DMS114 treated with DMSO at 0.1 percent for 48 hours (cell line): ENCODE data around the gene ANKRD18B.
"Not testable (repeated sequence)": the region's sequence is repeated elsewhere in the genome, so short reads cannot be mapped to it uniquely, and the experiment has no call there.

Experiments used
- DNase-seq: peaks from one replicate; lab custom pipeline; 2025; ENCODE audit not compliant: unreplicated experiment; lab: John Stamatoyannopoulos, UW

The ANKRD18B gene

DNA sequence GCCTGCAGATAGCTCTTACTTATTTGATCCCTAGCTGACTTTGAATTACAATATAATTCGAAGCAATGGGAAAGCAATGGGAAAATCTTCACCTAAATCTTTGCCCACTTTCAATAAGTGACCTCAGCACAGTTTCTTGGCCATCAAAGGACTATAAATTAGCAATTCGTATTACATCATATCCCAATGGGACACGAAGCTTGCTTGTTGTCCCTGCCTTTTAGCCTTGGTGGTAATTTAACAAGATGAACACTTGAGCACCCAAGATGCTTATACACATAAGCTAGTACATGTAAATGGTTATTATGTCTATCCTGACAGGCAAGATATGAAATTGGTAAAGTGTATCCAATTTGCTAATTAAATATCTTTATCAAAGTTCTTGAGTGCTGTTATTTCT lies 9.9 kb downstream of the ANKRD18B start:
- DNase-seq, result not testable (repeated sequence)

DNA sequence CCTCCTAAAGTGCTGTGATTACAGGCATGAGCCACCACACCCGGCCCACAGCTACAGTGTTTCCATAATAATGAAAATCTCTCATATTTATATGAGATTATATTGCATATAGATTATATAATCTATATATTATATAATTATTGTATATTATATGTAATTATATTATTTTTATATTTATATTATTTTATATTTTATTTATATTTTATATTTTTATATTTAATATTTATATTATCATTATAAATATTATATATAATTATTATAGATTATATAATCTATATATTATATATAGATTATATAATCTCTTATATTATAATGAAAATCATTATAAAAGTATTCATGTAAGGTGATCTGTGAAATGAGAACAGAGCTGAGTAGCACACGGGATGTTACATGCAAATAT lies 11.5 kb downstream of the ANKRD18B start:
- no peak for DNase-seq

GRCh38 chr9:33543463-33543862 lies 19.4 kb downstream of the ANKRD18B start:
- not testable (repeated sequence) for DNase-seq

DNA sequence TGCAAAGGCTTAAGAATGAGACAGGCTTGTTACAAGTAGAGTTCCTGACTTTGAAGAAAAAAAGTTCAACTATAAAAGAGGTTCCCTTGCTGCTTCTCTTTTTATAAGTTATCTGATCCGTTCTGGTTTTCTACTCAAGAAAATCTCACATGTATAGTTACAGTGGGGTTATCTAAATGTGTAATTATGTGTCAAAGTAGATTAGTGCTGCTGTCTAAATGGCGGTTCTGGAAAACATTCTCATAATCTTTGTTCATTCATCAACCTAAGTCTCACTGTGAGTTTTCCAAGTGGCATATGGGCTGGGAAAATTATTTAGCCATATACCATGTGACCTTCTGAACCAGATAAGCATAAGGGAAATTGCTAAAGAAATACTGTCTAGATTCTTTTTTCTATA lies 21.7 kb downstream of the ANKRD18B start:
- not testable (repeated sequence) for DNase-seq

DNA sequence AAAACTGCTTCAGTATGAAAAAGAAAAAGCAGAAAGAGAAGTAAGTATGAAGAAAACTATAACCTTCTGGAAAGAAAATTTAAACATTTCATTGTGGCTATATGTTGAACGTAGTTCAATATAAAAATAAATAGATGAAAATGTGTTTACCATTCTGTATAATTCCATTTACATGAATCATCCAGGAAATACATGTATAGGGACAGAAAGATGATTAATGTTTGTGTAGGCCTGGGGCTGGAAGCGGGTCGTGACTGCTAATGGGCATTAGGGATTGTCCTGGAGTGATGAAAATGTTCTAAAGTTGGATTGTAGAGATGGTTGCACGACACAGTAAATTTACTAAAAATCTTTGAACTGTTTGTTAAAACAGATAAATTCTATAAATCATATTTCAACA lies 24.8 kb downstream of the ANKRD18B start:
- not testable (repeated sequence) for DNase-seq

DNA sequence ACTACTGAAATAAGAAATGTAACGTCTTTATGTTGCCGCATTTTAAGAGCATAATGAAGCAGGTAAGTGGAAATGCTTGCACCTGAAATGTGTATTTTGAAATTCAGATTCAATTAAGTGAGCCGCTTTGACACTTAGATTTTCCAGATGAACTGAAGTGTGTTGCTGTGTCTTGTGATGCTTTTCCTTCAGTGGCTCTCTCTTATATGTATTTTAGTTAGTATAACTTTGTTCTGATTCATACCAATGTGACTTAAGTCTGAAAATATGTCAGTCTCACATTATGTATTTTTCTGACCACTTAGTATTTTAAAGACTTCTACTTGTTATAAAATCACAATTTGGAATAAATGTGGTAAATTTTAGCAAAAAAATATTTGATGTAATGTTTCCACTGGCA lies 25.4 kb downstream of the ANKRD18B start:
- not testable (repeated sequence) for DNase-seq

GRCh38 chr9:33551183-33551582 lies 27.1 kb downstream of the ANKRD18B start:
- not testable (repeated sequence) for DNase-seq

GRCh38 chr9:33552315-33552725 lies 28.3 kb downstream of the ANKRD18B start:
- DNase-seq, result not testable (repeated sequence)

GRCh38 chr9:33560217-33560616 lies 36.2 kb downstream of the ANKRD18B start:
- not testable (repeated sequence) for DNase-seq

- DNase-seq, result not testable (repeated sequence)
Measured at GRCh38 chr9:33562196-33562595, 38.1 kb downstream of the ANKRD18B start.

- DNase-seq, result not testable (repeated sequence)
Measured at GRCh38 chr9:33567776-33568175, 43.7 kb downstream of the ANKRD18B start.

- DNase-seq, result not testable (repeated sequence)
Measured at GRCh38 chr9:33577786-33578185, 53.7 kb downstream of the ANKRD18B start.

DNA sequence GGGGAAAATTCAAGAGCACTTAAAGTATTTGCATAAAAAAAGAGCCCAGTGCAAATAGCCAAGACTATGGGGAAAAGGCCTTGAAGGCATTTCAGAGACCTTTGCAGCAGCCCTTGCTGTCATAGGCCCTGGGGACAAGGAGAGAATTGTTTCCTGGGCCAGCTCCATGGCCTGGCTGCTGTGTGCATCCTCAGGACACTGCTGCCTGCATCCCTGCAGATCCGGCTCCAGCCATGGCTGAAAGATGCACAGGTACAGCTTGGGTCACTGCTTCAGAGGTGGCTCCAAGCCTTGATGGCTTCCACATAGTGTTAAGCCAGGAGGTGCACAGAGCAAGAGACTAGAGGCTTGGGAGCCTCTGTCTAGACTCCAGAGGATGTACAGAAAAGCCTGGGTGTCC lies 55.9 kb downstream of the ANKRD18B start:
- DNase-seq, result not testable (repeated sequence)

GRCh38 chr9:33582686-33583085 lies 58.6 kb downstream of the ANKRD18B start:
- not testable (repeated sequence) for DNase-seq

DNA sequence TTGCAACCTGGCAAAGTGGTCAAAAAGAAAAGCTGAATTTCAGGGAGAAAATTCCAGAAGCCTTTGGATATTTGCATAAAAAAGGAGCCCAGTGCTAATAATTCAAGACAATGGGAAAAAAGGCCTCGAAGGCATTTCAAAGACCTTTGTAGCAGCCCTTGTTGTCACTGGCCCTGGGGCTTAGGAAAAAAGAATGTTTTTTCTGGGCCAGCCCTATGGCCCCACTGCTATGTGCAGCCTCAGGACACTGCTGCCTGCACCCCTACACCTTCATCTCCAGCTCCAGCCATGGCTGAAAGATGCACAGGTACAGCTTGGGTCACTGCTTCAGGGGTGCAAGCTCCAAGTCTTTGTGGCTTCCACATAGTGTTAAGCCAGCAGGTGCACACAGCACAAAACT lies 62.1 kb downstream of the ANKRD18B start:
- not testable (repeated sequence) for DNase-seq

DNA sequence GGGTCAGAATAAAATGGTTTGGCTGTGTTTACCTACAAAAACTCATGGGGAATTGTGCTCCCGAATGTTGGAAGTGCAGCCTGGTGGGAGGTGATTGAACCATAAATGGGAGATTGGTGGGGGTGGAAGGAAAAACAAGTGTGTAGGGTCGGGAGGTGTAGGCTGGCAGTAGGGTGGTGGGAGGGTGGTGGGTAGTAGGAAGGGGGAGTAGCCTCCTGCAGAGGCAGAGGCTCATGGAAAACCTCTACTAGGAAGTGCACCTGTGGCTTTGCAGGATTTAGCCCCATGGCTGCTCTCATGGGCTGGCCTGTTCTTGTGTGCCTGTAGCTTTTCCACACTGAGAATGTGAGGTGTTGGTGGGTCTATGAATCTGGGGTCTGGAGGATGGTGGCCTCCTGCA lies 63.7 kb downstream of the ANKRD18B start:
- not testable (repeated sequence) for DNase-seq

DNA sequence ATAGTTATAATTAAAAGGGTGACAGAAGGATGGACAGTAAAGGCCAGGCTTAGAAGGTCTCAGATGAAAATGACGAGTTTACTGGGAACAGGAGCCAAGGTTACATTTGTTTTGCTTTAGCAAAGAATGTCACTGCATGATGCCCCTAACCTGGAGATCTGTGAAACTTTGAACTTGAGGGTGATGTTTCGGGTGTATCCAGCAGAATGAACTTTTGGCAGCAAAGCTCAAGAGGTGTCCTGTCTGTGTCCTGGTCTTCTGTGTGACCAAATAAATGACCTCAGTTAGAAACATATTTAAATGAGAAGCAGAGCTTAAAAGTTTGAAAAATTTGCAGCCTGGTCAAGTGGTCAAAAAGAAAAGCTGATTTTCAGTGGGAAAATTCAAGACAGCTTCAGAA lies 64.8 kb downstream of the ANKRD18B start:
- DNase-seq, result not testable (repeated sequence)

DNA sequence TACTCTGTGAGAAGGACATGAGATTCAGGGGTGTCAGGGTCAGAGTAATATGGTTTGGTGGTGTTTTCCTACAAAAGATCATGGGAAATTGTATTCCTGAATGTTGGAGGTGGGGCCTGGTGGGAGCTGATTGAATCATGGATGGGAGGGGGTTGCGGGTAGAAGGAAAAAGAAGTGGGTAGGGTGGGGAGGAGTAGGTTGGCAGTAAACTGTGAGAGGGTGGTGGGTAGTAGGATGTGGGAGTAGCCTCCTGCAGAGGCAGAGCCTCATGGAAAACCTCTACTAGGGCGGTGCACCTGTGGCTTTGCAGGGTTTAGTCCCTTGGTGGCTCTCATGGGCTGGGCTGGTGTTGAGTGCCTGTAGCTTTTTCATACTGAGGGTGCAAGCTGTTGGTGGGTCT lies 66.8 kb downstream of the ANKRD18B start:
- DNase-seq, result not testable (repeated sequence)

DNA sequence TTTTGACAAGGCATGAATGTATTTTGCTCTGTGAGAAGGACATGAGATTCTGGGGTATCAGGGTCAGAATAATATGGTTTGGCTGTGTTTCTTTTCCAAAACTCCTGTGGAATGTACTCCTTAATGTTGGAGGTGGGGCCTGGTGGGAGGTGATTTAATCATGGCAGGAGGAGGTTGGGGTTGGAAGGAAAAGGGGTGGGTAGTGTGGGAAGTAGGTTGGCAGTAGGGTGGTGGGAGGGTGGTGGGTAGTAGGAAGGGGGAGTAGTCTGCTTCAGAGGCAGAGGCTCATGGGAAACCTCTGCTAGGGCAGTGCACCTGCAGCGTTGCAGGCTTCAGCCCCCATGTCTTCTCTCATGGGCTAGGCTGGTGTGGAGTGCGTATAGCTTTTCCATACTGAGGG lies 72.9 kb downstream of the ANKRD18B start:
- not testable (repeated sequence) for DNase-seq

- not testable (repeated sequence) for DNase-seq
Measured at GRCh38 chr9:33597386-33597785, 73.3 kb downstream of the ANKRD18B start.

- not testable (repeated sequence) for DNase-seq
Measured at GRCh38 chr9:33598796-33599379, 74.8 kb downstream of the ANKRD18B start.

- not testable (repeated sequence) for DNase-seq
Measured at GRCh38 chr9:33600911-33601310, 76.9 kb downstream of the ANKRD18B start.

GRCh38 chr9:33604249-33604648 lies 80.2 kb downstream of the ANKRD18B start:
- DNase-seq, result not testable (repeated sequence)
